ENCODE measurements around the gene ZMYND19.
"Not testable (repeated sequence)": the region's sequence is repeated elsewhere in the genome, so short reads cannot be mapped to it uniquely, and the experiment has no call there.

Gene ZMYND19

DNA sequence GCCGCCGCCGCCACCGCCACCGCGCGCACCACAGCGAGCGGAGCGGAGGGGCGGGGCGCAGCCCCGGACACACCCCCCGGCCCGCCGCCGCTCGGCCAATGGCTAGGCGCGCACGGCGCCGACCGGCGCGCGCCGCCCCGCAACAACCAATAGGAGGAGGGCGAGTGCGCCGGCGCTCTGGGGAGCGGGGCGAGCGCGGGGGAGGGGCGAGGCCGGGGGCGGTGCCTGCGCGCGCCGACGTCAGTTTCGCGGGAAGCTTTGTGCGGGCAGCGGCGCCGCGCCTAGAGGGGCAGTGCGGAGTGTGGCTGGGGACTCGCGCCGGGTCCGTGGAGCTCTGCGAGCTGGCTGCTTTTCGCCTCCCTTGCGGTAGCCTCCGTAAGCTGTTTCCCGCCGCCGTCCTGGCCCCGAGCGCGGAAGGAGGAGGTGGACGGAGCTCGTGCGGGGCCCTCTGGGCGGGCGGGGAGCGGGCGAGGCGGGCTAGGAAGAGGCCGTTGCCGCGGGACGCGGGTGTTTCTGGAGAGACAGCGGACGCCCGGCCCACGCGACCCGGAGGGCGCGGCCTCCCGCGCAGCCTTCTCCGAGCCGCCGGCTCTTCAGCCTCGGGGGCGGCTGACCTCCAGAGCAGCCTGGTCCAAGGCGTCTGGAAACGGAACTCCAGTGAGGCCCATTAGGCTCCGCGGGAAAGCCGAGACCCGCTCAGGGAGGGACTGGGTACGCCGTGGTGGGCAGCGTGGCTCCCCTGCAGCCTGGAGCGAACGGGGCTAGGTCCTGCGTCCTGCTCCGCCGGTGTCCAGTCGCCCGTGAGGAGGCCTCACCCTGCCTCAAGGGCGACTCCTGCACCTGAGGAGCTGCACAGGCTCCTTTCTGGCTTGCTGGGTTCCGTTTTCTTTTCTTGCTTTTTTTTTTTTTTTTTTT lies at the start of gene ZMYND19:
TSS of gene ZMYND19 (minus strand) at position 44 of the 915 bp plus-strand sequence. CDS start 249 bp downstream, outside the sequence.
- DNase-seq: peak; percentile 75 to 85

DNA sequence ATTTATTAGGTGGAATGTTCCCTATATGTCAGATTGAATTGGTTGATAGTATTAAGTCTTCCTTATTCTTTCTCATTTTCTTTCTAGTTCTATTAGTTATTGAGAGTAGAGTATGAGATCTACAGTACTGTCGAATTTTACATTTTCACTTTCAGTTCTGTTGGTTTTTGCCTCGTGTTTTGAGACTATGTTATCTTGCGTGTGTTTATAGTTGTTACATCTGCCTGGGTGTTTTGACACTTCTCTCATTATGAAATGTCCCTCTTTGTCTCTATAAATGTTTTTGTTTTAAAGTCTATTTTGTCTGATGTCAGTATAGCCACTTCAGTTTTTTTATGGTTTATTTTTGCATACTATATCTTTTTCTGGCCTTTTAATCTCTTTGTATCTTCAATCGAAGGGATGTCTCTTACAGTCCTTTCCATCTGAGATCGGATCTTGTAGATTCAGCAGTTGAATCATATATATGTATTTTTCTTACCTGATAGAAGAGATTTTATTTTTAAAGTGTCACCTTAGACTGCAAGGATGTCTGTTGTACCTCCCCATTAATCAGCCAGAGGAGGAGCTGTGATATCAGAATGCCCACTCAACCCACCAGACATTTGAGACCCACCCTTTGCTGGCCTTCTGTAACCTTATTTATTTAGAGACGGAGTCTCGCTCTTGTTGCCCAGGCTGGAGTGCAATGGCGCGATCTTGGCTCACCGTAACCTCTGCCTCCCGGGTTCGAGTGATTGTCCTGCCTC lies 49.2 kb upstream of the ZMYND19 start:
- DNase-seq: no peak

DNA sequence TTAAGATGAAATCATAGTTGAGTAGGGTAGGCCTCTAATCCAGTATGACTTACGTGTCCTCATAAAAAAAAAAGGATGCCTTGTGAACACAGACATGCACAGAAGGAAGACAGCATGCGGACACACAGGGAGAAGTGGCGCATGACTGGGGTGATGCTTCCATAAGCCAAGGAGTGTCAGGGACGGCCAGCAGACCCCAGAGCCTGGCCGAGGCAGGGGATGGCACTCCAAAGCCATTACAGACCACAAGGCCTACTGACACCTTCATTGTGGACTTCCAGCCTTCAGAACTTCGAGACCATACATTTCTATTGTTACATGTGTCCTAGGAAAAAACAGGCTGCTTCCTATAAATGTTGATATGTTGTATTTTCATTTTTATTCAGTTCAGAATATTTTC lies 48.4 kb upstream of the ZMYND19 start:
- no peak for DNase-seq

DNA sequence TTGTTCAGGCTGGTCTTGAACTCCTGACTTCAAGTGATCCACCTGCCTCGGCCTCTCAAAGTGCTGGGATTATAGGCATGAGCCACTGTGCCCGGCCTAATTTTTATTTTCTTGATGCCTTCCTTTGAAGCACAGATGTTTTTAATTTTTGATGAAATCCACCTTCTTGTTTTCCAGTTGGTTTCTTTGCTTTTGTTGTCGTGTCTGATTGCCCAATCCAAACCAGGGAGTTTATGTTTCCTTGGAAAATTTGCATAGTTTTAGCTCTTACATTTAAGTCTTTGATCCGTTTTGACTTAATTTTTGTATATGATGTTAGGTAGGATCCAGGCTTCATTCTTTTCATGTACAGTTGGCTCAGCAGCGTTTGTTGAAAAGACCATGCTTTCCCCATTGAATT lies 43.7 kb upstream of the ZMYND19 start:
- no peak for DNase-seq

DNA sequence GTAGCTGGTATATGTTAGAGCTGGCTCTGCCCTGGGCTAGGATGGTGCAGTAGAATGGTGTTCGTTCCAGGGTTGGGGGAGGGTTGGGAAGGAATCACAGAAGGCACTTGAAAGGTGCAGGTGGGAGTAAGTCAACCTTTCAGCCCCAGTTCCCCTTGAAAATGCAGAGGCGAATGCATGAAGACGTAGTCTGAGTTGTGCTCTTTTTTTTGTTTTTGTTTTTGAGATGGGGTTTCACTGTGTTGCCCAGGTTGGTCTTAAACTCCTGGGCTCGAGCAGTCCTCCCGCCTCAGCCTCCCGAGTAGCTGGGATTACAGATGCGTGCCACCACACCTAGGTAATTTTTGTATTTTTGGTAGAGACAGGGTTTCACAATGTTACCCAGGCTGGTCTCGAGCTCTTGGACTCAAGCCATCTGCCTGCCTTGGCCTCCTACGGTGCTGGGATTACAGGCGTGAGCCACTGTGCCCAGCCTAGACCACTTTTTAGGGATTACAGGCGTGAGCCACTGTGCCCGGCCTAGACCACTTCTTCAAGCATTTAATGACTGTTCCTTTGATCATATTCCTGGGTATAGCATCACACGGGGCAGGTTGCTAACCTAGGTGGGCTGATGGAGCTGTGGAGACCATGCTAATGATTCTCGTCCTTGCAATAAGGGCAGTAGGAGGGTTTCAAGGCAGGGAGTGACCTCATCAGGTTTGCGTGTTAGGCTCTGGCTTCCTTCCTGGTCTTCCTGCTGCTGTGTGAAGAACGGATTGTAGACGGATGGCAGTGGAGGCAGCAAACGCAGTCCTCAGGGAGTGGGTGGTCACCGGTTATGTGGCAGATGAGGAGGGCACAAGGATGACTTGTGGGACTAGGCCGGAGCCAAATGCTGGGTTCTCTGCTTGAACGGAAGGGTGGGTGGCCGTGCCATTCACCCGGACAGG lies 42.2 kb upstream of the ZMYND19 start:
- DNase-seq: no peak

DNA sequence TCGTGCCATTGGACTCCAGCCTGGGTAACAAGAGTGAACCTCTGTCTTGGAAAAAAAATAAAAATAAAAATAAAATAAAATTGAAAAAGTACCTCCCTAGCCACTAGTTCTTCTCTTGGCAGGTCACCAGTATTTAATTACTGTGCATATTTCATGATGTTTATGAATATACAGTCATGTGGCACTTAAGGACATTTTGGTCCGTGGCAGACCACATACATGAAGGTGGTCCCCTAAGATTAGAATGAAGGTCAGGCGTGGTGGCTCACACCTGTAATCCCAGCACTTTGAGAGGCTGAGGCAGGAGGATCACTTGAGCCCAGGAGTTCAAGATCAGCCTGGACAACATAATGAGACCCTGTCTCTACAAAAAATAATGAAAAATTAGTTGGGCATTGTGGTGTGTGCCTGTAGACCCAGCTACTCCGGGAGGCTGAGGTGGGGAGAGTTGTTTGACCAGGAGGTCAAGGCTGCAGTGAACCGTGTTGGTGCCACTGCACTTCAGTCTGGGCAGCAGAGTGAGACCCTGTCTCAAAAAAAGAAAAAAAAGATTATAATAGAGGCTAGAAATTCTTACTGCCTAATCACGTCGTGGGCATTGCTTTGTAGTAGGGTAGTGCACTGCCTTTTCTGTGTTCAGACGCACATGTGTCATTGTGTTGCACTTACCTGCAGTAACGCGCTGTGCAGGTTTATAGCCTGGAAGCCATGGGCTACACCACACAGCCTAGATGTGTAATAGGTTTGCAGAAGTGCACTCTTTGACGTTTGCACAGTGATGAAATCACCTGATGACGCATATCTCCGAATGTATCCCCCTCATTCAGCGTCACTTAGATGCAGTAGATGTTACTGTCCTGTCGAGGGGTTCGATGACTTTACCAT lies 41.3 kb upstream of the ZMYND19 start:
- no peak for DNase-seq

DNA sequence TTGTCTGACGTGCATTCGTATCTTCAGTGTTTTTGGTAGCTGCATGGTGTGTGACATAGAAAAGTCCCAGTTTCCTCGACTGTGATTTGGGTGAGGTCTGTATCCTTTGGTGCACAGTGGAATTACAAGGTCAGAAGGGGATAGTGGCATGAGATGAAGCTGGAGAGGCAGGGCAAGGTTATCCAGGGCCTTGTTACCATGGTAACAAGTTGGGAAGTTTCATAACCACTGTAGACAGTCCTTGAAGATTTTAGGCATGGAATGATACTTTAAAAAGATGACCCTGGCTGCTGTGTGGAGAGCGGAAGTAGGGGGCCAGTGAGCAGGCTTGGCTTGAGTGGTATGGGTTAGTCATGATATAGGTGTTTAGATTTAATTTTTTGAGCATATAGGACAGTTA lies 40.4 kb upstream of the ZMYND19 start:
- DNase-seq: no peak

DNA sequence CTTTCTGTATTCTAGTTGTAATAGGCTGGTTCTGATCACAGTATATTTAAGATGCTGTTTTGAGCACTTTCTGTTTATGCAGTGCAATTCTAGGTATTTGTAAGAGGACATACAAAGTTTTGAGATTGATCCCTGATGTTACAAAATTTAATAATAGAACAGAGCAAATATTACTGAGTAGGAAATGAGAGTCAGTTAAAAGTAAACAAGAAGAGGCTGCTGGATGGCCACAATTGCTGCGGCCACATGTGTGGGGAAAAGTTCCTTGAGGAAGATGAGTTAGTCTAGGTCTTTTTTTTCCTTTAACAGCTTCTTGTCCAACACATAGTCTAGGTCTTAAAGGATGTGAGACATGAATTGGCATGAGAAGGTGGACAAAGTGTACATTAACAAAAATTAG lies 39.8 kb upstream of the ZMYND19 start:
- no peak for DNase-seq

DNA sequence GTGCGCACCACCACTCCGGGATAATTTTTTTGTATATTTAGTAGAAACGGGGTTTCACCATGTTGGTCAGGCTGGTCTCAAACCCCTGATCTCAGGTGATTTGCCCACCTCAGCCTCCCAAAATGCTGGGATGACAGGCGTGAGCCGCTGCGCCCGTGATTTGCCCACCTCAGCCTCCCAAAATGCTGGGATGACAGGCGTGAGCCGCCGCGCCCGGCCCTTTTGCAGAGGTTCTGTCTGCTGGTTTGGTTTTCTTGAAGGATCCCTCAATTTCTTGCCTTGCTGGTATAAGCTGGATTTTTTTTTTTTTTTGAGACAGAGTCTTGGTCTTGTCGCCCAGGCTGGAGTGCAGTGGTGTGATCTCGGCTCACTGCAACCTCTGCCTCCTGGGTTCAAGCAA lies 37.1 kb upstream of the ZMYND19 start:
- DNase-seq: not testable (repeated sequence)

DNA sequence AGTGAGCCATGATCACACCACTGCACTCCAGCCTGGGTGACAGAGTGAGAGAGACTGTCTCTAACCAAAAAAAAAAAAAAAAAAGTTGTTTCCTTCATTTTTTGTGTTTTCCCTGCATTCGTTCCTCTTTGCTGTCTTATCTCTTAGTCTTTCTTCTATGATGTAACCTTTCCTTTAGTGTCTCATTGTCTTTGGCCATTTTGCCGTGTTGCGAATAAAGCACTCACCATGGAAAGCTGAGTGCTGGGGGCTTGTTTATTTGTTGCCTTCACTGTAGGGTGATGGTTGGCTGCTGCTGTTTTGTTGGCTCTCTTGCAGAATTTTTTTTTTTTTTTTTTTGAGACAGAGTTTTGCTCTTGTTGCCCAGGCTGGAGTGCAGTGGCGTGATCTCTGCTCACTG lies 36.2 kb upstream of the ZMYND19 start:
- no peak for DNase-seq

DNA sequence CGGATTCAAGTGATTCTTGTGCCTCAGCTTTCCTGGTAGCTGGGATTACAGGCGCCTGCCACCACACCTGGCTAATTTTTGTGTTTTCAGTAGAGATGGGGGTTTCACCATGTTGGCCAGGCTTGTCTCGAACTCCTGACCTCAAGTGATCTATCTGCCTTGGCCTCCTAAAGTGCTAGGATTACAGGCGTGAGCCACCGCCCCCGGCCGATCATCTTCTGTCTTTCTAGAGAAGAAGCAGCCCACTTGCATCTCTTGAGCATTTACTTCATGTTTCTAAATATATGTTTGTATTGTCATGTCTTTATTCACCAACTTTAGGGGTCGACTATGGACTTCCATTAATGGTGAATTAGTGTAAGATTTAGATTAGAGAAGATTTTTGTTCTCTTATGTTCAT lies 31.9 kb upstream of the ZMYND19 start:
- not testable (repeated sequence) for DNase-seq

DNA sequence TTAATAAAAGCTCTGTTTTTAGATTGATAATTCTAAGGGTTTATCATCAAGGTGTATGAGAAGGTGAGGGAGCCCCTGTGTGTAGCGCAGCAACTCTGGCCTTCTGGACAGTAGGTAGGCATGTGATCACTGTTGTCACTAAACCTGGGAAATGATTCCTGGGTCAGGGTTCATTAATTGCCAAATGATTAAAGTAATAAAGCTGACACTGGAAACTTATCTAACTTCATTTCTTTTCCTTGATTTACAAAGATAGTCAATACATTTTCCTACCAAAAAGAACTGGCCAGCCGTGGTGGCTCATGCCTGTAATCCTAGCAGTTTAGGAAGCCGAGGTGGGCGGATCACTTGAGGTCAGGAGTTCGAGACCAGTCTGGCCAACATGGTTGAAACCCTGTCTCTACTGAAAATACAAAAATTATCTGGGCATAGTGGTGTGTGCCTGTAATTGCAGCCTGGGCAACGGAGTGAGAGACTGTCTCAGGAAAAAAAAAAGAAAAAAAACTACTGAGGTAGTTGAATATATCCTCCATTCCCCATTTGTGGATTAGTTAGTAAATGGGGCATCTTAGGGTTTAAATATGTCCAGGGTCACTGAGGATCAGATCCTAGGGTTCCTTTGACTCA lies 30.9 kb upstream of the ZMYND19 start:
- no peak for DNase-seq

DNA sequence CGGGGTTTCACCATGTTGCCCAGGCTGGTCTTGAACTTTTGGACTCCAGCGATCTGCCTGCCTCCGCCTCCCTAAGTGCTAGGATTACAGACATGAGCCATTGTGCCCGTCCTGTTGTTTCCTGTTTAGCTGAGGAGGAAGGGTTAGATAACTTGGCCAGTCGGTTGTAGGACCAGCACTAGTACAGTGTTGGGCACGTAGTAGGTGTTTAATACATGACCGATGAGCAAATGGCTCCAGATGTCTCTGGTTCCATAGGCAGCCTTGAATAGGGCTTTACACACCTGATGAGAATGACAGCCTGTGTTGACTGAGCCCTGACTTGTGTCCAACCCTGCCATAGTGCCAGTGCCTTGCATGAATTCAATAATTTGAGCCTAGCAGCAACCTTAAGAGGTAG lies 30.3 kb upstream of the ZMYND19 start:
- no peak for DNase-seq

DNA sequence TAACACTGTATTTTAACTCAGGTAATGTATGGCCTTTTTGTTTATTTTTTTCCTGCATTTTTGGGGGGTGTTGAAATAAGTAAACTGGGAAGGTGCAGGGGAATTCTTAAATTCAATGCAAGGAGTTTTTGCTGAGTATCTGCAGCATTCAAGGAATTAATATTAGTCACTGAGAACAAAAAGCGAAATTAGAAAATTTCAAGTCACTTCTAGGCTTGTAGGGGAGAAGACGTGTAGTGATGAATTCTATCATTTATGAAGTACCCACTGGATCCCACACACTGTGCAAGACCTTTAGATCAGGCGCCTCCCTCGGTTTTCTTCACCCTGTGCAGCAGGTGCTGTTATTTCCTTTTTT lies 29.7 kb upstream of the ZMYND19 start:
- DNase-seq: no peak

DNA sequence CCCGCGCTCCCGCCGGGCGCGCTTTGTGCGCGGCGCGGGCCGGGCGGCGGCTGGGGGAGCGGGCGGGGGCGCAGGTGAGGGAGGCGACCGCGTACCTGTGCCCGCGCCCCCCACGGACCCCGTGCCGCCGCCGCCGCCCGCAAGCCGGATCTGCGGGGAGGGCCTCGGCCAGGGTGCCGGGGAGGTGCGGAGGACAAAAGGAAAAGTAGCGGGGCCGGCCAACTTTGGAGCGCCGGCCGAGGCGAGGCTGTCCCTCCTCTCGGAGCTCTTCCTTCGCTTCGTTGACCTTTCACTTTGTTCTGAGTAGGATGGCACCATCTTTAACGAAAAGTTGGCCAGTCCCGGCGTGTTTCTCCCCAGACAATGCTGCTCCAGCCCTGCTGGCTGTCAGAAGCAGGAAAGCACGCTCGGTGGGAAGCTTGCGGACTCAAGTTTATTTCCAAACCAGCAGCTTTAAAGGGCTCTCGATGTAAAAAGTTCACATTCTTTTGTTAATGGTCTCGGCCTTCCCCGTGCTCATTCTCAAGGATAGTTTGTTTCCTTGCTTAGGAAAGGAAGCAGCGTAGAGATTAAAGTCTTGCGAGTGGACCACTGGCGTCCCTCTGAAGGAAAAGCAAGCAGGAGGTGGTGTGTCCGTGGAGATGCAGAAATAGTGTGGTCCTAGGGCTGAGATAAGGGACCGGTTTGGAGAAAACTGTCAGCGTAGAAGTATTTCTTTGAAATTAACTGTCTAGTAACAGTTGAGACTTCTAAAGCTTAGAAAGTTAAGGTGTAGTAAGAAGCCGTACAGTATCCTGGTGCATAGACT lies 29.1 kb upstream of the ZMYND19 start:
- no peak for DNase-seq

DNA sequence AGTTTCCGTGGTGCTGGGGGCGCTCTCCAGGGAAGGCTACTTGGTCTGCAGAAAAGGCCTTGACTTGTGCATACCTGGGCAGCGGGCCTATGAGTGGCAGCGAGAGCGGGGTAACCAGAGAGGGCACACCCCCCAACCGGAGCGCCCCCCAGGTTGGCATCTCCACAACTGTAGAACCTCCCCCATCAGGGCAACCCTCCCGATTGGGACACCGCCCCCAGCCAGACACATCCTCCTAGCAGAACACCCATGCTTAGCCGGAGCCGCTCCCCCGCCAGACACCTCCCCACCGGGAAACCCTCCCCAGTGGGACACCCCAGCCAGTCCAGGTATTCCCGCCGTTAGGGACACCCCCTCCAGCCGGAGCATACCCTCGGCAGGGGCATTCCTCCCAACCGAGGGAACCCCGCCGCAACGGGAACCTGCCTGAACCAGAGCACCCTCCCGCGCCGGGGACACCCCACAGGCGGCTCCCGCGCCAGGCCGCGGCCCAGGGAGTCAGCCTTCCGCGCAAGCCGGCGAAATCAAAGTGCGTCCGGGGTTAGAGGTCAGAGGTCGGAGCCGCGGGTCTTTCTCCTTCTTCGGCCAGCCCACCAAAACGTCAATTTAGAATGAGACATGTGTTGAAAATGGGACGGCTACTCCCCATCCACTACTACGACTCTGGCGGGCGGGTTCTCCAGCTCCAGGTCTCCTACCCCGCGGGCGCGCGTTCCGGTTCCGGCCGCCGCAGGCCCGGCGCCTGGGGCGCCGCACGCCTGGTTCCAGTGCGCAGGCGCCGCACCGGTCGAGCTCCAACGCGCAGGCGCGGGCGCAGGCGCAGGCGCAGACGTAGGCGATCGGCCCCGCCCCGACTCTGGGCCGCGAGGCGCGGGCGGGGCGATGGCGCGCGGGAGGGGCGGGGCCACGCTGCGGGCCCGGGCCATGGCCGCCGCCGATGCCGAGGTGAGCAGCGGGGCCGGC lies 28.1 kb upstream of the ZMYND19 start, which contains the start of gene EHMT1:
TSS of gene EHMT1 (plus strand) at position 901 of the 963 bp plus-strand sequence. CDS start at position 925, 24 bp downstream.
- peak; percentile 61 to 81 for DNase-seq

DNA sequence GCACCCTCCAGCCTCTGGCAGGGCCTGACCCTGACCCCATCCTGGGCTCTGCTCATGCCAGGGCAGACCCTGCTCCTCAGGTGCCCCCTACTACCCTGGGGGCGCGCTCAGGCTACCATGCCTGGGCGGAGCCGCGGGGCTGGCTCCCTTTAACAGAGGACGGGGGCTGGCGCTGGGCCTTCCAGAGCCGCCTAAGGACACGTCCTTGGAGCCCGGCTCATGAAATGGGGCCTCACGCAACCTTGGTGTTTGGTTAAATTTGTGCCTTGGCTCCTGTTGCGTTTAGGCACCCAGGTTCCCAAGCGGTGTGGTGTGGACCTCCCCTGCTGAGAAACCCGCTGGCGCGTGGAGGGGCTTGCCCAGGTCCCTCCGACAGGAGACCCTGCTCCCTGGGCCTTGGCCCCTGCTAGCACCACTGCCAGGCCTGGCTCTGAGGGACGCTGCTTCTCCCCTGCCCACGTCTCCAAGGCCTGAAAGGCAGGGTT lies 25.1 kb upstream of the ZMYND19 start:
- DNase-seq: no peak

DNA sequence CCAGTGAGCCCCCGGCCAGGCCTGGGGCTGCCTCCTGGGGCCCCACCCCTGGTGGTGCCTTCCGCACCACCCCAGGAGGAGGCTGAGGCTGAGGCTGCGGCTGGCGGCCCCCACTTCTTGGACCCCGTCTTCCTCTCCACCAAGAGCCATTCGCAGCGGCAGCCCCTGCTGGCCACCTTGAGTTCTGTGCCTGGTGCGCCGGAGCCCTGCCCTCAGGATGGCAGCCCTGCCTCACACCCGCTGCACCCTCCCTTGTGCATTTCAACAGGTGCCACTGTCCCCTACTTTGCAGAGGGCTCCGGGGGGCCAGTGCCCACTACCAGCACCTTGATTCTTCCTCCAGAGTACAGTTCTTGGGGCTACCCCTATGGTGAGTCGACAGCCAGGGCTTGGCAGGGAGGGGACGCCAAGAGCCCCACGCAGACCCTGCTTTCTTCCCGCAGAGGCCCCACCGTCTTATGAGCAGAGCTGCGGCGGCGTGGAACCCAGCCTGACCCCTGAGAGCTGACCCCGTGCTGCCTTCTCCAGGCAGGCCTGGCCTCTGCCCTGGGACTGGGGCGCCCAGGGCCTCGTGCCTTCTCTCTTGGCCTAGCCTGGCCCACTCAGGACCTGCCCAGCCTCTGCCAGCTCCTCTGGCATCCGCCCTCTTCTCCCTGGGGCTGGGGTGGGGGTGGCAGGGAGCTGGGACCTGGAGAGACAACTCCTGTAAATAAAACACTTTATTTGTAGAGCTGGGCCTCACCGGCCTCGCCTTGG lies 24.5 kb upstream of the ZMYND19 start:
- DNase-seq: no peak

All from SHP77 (cell line).